ENCODE data around the gene SOAT1. TPM values are rescaled to one million over a fixed set of nuclear protein-coding genes. Genes with fewer than 3 reads are reported as not detected.

Gene SOAT1
- total and polyA plus RNA-seq, 2 of the 4 experiments (the other 2 are of a cell fraction): 19.5 to 19.8 TPM

GRCh38 chr1:179322557-179322956 lies 29.0 kb downstream of the SOAT1 start:
- Histone ChIP-seq H3K27ac (ENCODE audit: insufficient read depth, low read length) (no peak overlapping the region), H3K27me3 (ENCODE audit: control insufficient read depth, insufficient read depth, low read length) (no peaks in the 10 kb centered on the region), H4K8ac (ENCODE audit: low read depth in 2 of 2, low read length in 2 of 2) (peak overlapping the region in 1 of 2 experiments; percentile 74; a peak in 1 of 4 replicates), H3K4me2 (ENCODE audit: low read depth, low read length) (peak overlapping the region; percentile 95), H3K9me1 (ENCODE audit: insufficient read depth, low read length) (no peaks in the 10 kb centered on the region), H2AK5ac (ENCODE audit: low read depth, low read length) (no peak overlapping the region), H2AK9ac (replicated peaks; ENCODE audit: low read depth, low read length, poor library complexity) (no peak overlapping the region), H3K4me1 (ENCODE audit: control insufficient read depth, insufficient read depth, low read length) (0 out of 2 replicates have a peak, but pooled peaks cover 2% of the 10 kb centered on the region), H3K9me3 (ENCODE audit: control insufficient read depth, insufficient read depth, low read length) (peaks cover 5% of the 10 kb centered on the region; the same call in 1 of the 2 replicates), H2BK20ac (ENCODE audit: low read depth, low read length) (no peak overlapping the region), H2BK5ac (ENCODE audit: low read depth, low read length, poor library complexity, severe bottlenecking) (no peak overlapping the region), H3K56ac (ENCODE audit: extremely low read depth, insufficient read depth, low read length) (no peak overlapping the region), H2AFZ (replicated peaks; ENCODE audit: low read length, poor library complexity) (no peak overlapping the region), H3K36me3 (ENCODE audit: control insufficient read depth, insufficient read depth, low read length) (peaks cover 11% of the 10 kb centered on the region; the same call in 1 of the 2 replicates), H2BK120ac (ENCODE audit: low read depth, low read length) (no peak overlapping the region), H2BK15ac (ENCODE audit: low read depth, low read length) (no peak overlapping the region), H4K91ac (ENCODE audit: insufficient read depth, low read depth, low read length) (0 out of 2 replicates have a peak overlapping the region, but pooled peaks have one; percentile 31), H4K5ac (ENCODE audit: low read depth, low read length) (peak overlapping the region; percentile 63; the same call in 1 of the 2 replicates), H3K4me3 (ENCODE audit: insufficient read depth, low read depth, low read length) (peak overlapping the region; percentile 40; the same call in 1 of the 2 replicates), H3K4ac (ENCODE audit: low read depth, low read length) (peak overlapping the region; percentile 36; the same call in 1 of the 2 replicates), H4K20me1 (ENCODE audit: insufficient read depth, low read length) (peaks cover 3% of the 10 kb centered on the region; the same call in 1 of the 2 replicates), H3K79me1 (ENCODE audit: low read depth in 1 of 2, low read length in 2 of 2) (peaks cover 20 to 39% of the 10 kb centered on the region in 2 experiments), H3K14ac (replicated peaks; ENCODE audit: low read depth, low read length) (peak overlapping the region; percentile 49; the same call in 1 of the 2 replicates), H3K18ac (ENCODE audit: low read depth, low read length) (peak overlapping the region; percentile 69; the same call in 1 of the 2 replicates), H3K23ac (ENCODE audit: low read depth, low read length) (peak overlapping the region; percentile 73), H3K9ac (ENCODE audit: low read depth, low read length) (peak overlapping the region; percentile 46; the same call in 1 of the 2 replicates)
- TF ChIP-seq SMC3 (IDR thresholded peaks at IDR 0.05; ENCODE audit: low read depth, low read length) (no peak), NFE2L2 (IDR thresholded peaks at IDR 0.05; ENCODE audit: low read depth, low read length) (no peak), POLR2A (IDR thresholded peaks at IDR 0.05; ENCODE audit: low read depth, low read length) (no peak), ELK1 (IDR thresholded peaks at IDR 0.05; ENCODE audit: borderline replicate concordance, low read depth, low read length) (no peak), MXI1 (IDR thresholded peaks at IDR 0.05; ENCODE audit: borderline replicate concordance, low read depth, low read length) (no peak), MAFK (IDR thresholded peaks at IDR 0.05; ENCODE audit: low read depth, low read length) (no peak), MAZ (IDR thresholded peaks at IDR 0.05; ENCODE audit: borderline replicate concordance, low read depth, low read length) (no peak), RCOR1 (IDR thresholded peaks at IDR 0.05; ENCODE audit: insufficient replicate concordance, low read length) (no peak), RAD21 (IDR thresholded peaks at IDR 0.05; ENCODE audit: low read length) (no peak), BHLHE40 (IDR thresholded peaks at IDR 0.05; ENCODE audit: low read depth, low read length) (no peak), FOS (IDR thresholded peaks at IDR 0.05; ENCODE audit: low read depth, low read length) (no peak), USF2 (IDR thresholded peaks at IDR 0.05; ENCODE audit: low read depth, low read length) (no peak), CEBPB (IDR thresholded peaks at IDR 0.05; ENCODE audit: low read depth, low read length) (no peak), CTCF (conservative IDR thresholded peaks at IDR 0.05; ENCODE audit: low read depth, low read length) (no peak), RFX5 (IDR thresholded peaks at IDR 0.05; ENCODE audit: low read depth, low read length) (no peak), CHD1 (IDR thresholded peaks at IDR 0.05; ENCODE audit: low read depth, low read length) (no peak)
- dilution Hi-C loops (cut with HindIII; ENCODE audit: low sequenced_read_pairs, unreplicated experiment): no loop called here
- CTCF ChIA-PET: no interaction called here
- intact Hi-C loops (cut with micrococcal nuclease): no loop called here
- ATAC-seq (ENCODE audit: low read depth) (peak; percentile 74), DNase-seq (no peak)
- in situ Hi-C loops (cut with MboI; ENCODE audit: low sequenced_read_pairs): no loop called here
- POLR2A ChIA-PET (ENCODE audit: unreplicated experiment): no interaction called here
- WGBS, 2 experiments (ENCODE audit: extremely low coverage in 2 of 2, insufficient read length in 1 of 2): no CpG with 5 or more reads among the region's 3 CpGs
- BruUV-seq (replicated peaks): no TSS peak
